Progenitor cell of endocrine pancreas (in vitro differentiated cells): ENCODE results near the gene TRAF3IP1. TPM values are rescaled to one million over a fixed set of nuclear protein-coding genes. Genes with fewer than 3 reads are reported as not detected.
A peak's percentile ranks its signal among the peaks of the same experiment; 100 is the strongest.

Experiments used
- DNase-seq: peaks from one replicate; pipeline ENCODE4 v3.0.0; 2021; ENCODE audit warnings: low spot score; ENCODE audit not compliant: unreplicated experiment
- H3K27ac Mint-ChIP-seq: 2 replicates; pipeline ENCODE4 v1.8.0; 2021; ENCODE audit warnings: mild to moderate bottlenecking, moderate library complexity, mixed read lengths
- H3K27me3 Mint-ChIP-seq: 2 replicates; pipeline ENCODE4 v1.8.0; 2021; ENCODE audit warnings: mixed read lengths
- H3K36me3 Mint-ChIP-seq: 2 replicates; pipeline ENCODE4 v1.8.0; 2022; ENCODE audit warnings: mixed read lengths; ENCODE audit not compliant: insufficient read depth
- H3K4me1 Mint-ChIP-seq: 2 replicates; pipeline ENCODE4 v1.8.0; 2021; ENCODE audit warnings: low read depth, mixed read lengths
- H3K4me3 Mint-ChIP-seq: 2 replicates; pipeline ENCODE4 v1.8.0; 2021; ENCODE audit warnings: low read depth, mild to moderate bottlenecking, moderate library complexity, mixed read lengths
- H3K9me3 Mint-ChIP-seq: 2 replicates; pipeline ENCODE4 v1.8.0; 2021; ENCODE audit warnings: low read depth, mixed read lengths
- CTCF ChIP-seq: fragments of 200-600 bp; sonication (generic); IDR thresholded peaks from one replicate; pipeline ENCODE4 v1.5.0; 2021; ENCODE audit warnings: antibody characterized with exemption, mild to moderate bottlenecking; ENCODE audit not compliant: unreplicated experiment
- total RNA-seq: library from RNA; stranded (reverse); gene quantifications from 2 replicates; pipeline ENCODE4 v1.2.1, GENCODE V29; 2021

The TRAF3IP1 gene
- total RNA-seq, 1 donor from 2014 or later: 27.0 TPM

DNA sequence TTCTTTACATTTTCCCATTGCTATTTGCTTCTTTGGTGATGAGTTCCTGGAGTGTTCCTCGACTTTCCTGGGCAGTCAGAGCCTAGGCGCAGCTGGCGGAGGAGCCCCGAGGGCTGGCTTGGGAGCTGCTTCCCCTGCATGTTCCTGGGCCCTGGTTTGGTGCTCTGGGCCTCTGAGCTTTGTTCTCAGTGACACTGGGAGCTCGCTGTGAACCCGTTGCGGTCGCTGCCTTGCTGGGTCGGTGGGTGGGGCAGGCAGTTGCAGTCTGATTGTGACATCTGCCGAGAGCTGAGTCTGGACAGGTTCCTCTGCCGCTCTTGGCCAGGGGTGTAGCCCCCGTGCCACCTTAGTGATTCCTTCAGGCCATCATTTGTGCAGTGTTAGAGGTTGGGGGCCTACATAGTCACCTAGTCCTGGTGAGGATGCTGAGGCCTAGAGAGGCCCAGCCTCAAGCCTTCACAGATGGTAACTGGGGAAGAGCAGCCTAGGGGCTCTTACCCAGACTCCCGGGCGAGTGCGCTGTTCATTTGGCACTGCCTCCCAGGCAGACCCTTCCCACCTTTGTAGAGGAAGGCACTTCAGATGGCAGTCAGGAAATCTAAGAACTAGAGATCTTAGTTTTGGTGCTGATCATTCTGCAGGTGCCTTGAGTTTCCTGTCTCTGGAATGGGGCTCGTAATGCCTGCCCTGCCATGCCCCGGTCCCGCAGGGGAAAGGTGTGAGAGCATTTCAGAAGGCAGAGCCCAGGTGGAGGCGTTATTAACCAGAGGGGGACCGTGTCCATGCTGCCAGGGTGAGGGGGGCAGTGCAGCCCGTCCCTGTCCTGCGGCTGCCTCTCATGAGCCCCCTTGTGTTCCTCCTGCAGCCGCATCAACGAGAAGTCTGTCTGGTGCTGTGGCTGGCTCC, 114.8 kb downstream of the TRAF3IP1 start:
- peaks cover 30% of the 10 kb centered on the region for H3K36me3 Mint-ChIP-seq
- H3K4me3 Mint-ChIP-seq: no peak overlapping the region
- no peak overlapping the region for H3K27ac Mint-ChIP-seq
- peaks cover 27% of the 10 kb centered on the region for H3K4me1 Mint-ChIP-seq
- no peaks in the 10 kb centered on the region for H3K27me3 Mint-ChIP-seq
- H3K9me3 Mint-ChIP-seq: peaks cover 5% of the 10 kb centered on the region
- TF ChIP-seq CTCF: no peak
- DNase-seq: no peak

DNA sequence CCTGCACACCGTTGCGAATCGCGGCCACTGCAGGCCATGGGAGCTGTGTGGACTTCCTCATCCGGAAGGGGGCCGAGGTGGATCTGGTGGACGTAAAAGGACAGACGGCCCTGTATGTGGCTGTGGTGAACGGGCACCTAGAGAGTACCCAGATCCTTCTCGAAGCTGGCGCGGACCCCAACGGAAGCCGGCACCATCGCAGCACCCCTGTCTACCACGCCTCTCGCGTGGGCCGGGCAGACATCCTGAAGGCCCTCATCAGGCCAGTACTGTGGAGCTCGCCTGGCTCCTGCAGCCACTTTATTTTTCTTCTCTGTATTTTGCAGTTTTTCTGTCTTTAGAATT, 115.4 kb downstream of the TRAF3IP1 start:
- DNase-seq: no peak
- Mint-ChIP-seq H3K36me3 (peaks cover 24% of the 10 kb centered on the region), H3K9me3 (no peaks in the 10 kb centered on the region), H3K27me3 (no peaks in the 10 kb centered on the region), H3K4me3 (no peak overlapping the region), H3K4me1 (peaks cover 29% of the 10 kb centered on the region), H3K27ac (no peak overlapping the region)
- no peak for TF ChIP-seq CTCF

GRCh38 chr2:238438856-238439849, 118.8 kb downstream of the TRAF3IP1 start:
- Mint-ChIP-seq H3K27ac (peak overlapping the region; percentile 76), H3K4me1 (peaks cover 24% of the 10 kb centered on the region), H3K4me3 (no peak overlapping the region), H3K9me3 (no peaks in the 10 kb centered on the region), H3K36me3 (peaks cover 16% of the 10 kb centered on the region), H3K27me3 (no peaks in the 10 kb centered on the region)
- no peak for TF ChIP-seq CTCF
- no peak for DNase-seq

DNA sequence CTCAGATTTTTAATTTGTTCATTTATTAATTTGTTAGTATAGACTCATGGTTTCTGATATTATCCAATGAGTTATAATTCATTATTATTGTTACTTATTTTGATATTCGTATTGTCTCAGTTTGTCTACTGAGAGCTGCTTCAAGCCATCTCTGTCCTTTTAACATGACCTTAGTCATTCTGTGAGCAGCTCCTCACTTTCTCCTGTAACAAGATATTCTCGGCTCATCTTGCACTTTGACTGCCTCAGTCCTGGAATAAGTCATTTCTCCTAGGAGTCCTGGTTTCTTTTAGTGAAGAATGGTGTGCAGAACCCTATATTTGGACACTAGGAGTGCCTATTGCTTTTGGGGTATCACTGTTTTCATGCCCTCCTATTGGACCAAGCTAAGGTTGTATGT, 119.6 kb downstream of the TRAF3IP1 start:
- Mint-ChIP-seq H3K27ac (peak overlapping the region; percentile 16), H3K27me3 (no peaks in the 10 kb centered on the region), H3K4me3 (no peak overlapping the region), H3K36me3 (peaks cover 15% of the 10 kb centered on the region), H3K4me1 (peaks cover 24% of the 10 kb centered on the region), H3K9me3 (no peaks in the 10 kb centered on the region)
- TF ChIP-seq CTCF: no peak
- DNase-seq: no peak

- no peaks in the 10 kb centered on the region for H3K27me3 Mint-ChIP-seq
- H3K27ac Mint-ChIP-seq: peak overlapping the region; percentile 16
- no peak for TF ChIP-seq CTCF
- no peak for DNase-seq
- no peaks in the 10 kb centered on the region for H3K9me3 Mint-ChIP-seq
- H3K4me1 Mint-ChIP-seq: peaks cover 24% of the 10 kb centered on the region
- H3K4me3 Mint-ChIP-seq: no peak overlapping the region
- peaks cover 17% of the 10 kb centered on the region for H3K36me3 Mint-ChIP-seq
Observed at GRCh38 chr2:238440331-238440730, 120.0 kb downstream of the TRAF3IP1 start.
